GM19463 (cell line): ENCODE results near the gene LRP5.

Experiments used
- ATAC-seq: cut with Tn5 transposase; IDR thresholded peaks from one replicate; pipeline ENCODE4 v1.9.1; 2021; ENCODE audit warnings: mild to moderate bottlenecking, moderate library complexity; ENCODE audit not compliant: unreplicated experiment

The LRP5 gene

GRCh38 chr11:68497761-68498160, 185.4 kb downstream of the LRP5 start:
- no peak for ATAC-seq

- ATAC-seq: no peak
Measured at GRCh38 chr11:68498321-68498720, 185.9 kb downstream of the LRP5 start.
